ENCODE data around the gene FAM20A. TPM values are rescaled to one million over a fixed set of nuclear protein-coding genes. Genes with fewer than 3 reads are reported as not detected.

Gene FAM20A
- total RNA-seq, 1 donor from 2014 or later: 0.14 TPM

GRCh38 chr17:68621065-68621464 is 19.9 kb upstream of the FAM20A start:
- FAIRE-seq (no peak), DNase-seq (ENCODE audit: low read depth) (no peak)
- no peaks in the 10 kb centered on the region for H3K36me3 Mint-ChIP-seq (ENCODE audit: low read depth, unreplicated experiment)
- no peak overlapping the region for H2AFZ ChIP-seq (ENCODE audit: low read depth, low read length)
- H3K4me3 ChIP-seq (ENCODE audit: insufficient read depth, low read depth, low read length): no peak overlapping the region
- H3K79me2 ChIP-seq (ENCODE audit: insufficient read depth, low read length): no peaks in the 10 kb centered on the region
- no peaks in the 10 kb centered on the region for H3K27me3 ChIP-seq (ENCODE audit: insufficient read depth, low read length)
- H3K4me1 ChIP-seq (ENCODE audit: insufficient read depth, low read length): no peaks in the 10 kb centered on the region
- no peak overlapping the region for H3K4me2 ChIP-seq (ENCODE audit: low read length)
- H3K9me3 Mint-ChIP-seq (ENCODE audit: unreplicated experiment): peaks cover 2% of the 10 kb centered on the region
- H3K9ac ChIP-seq (ENCODE audit: low read length): no peak overlapping the region
- H4K20me1 ChIP-seq (ENCODE audit: insufficient read depth, low read length): no peaks in the 10 kb centered on the region
- H3K27ac ChIP-seq (ENCODE audit: low read depth, low read length): no peak overlapping the region
- H3K27me3 Mint-ChIP-seq (ENCODE audit: low read depth, unreplicated experiment): peaks cover 2% of the 10 kb centered on the region
- TF ChIP-seq, protein P1, sequence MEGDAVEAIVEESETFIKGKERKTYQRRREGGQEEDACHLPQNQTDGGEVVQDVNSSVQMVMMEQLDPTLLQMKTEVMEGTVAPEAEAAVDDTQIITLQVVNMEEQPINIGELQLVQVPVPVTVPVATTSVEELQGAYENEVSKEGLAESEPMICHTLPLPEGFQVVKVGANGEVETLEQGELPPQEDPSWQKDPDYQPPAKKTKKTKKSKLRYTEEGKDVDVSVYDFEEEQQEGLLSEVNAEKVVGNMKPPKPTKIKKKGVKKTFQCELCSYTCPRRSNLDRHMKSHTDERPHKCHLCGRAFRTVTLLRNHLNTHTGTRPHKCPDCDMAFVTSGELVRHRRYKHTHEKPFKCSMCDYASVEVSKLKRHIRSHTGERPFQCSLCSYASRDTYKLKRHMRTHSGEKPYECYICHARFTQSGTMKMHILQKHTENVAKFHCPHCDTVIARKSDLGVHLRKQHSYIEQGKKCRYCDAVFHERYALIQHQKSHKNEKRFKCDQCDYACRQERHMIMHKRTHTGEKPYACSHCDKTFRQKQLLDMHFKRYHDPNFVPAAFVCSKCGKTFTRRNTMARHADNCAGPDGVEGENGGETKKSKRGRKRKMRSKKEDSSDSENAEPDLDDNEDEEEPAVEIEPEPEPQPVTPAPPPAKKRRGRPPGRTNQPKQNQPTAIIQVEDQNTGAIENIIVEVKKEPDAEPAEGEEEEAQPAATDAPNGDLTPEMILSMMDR (IDR thresholded peaks at IDR 0.05; ENCODE audit: insufficient read depth, low read depth, low read length): no peak
- TF ChIP-seq EZH2 (IDR thresholded peaks at IDR 0.05; ENCODE audit: insufficient read depth, low read length): no peak
- H3K4me1 Mint-ChIP-seq (ENCODE audit: low read depth, unreplicated experiment): no peaks in the 10 kb centered on the region
- no peaks in the 10 kb centered on the region for H3K9me3 ChIP-seq (ENCODE audit: insufficient read depth, low read depth, low read length)
- H3K27ac Mint-ChIP-seq (ENCODE audit: unreplicated experiment): no peak overlapping the region
- H3K4me3 Mint-ChIP-seq (ENCODE audit: unreplicated experiment): no peak overlapping the region
- no peaks in the 10 kb centered on the region for H3K36me3 ChIP-seq (ENCODE audit: insufficient read depth, low read length)

- Histone ChIP-seq H4K20me1 (ENCODE audit: insufficient read depth, low read length) (no peaks in the 10 kb centered on the region), H3K4me1 (ENCODE audit: insufficient read depth, low read length) (no peaks in the 10 kb centered on the region), H3K9ac (ENCODE audit: low read length) (no peak overlapping the region), H3K27me3 (ENCODE audit: insufficient read depth, low read length) (no peaks in the 10 kb centered on the region), H3K9me3 (ENCODE audit: insufficient read depth, low read depth, low read length) (no peaks in the 10 kb centered on the region), H3K4me3 (ENCODE audit: insufficient read depth, low read depth, low read length) (no peak overlapping the region), H3K27ac (ENCODE audit: low read depth, low read length) (no peak overlapping the region), H3K79me2 (ENCODE audit: insufficient read depth, low read length) (no peaks in the 10 kb centered on the region), H3K36me3 (ENCODE audit: insufficient read depth, low read length) (no peaks in the 10 kb centered on the region), H3K4me2 (ENCODE audit: low read length) (no peak overlapping the region), H2AFZ (ENCODE audit: low read depth, low read length) (no peak overlapping the region)
- no peak for DNase-seq (ENCODE audit: low read depth)
- Mint-ChIP-seq H3K4me3 (ENCODE audit: unreplicated experiment) (no peak overlapping the region), H3K27me3 (ENCODE audit: low read depth, unreplicated experiment) (peaks cover 2% of the 10 kb centered on the region), H3K9me3 (ENCODE audit: unreplicated experiment) (peaks cover 2% of the 10 kb centered on the region), H3K4me1 (ENCODE audit: low read depth, unreplicated experiment) (no peaks in the 10 kb centered on the region), H3K27ac (ENCODE audit: unreplicated experiment) (no peak overlapping the region), H3K36me3 (ENCODE audit: low read depth, unreplicated experiment) (no peaks in the 10 kb centered on the region)
- peak; percentile 41 for FAIRE-seq
- TF ChIP-seq, protein P1 (IDR thresholded peaks at IDR 0.05; ENCODE audit: insufficient read depth, low read depth, low read length): no peak
- no peak for TF ChIP-seq EZH2 (IDR thresholded peaks at IDR 0.05; ENCODE audit: insufficient read depth, low read length)
These were observed 15.2 kb upstream of the FAM20A start for GRCh38 chr17:68616334-68616733.

- H3K9me3 ChIP-seq (ENCODE audit: insufficient read depth, low read depth, low read length): no peaks in the 10 kb centered on the region
- no peaks in the 10 kb centered on the region for H3K4me1 ChIP-seq (ENCODE audit: insufficient read depth, low read length)
- no peaks in the 10 kb centered on the region for H3K36me3 ChIP-seq (ENCODE audit: insufficient read depth, low read length)
- FAIRE-seq (no peak), DNase-seq (ENCODE audit: low read depth) (no peak)
- no peaks in the 10 kb centered on the region for H3K36me3 Mint-ChIP-seq (ENCODE audit: low read depth, unreplicated experiment)
- H3K27ac ChIP-seq (ENCODE audit: low read depth, low read length): no peak overlapping the region
- H4K20me1 ChIP-seq (ENCODE audit: insufficient read depth, low read length): no peaks in the 10 kb centered on the region
- H3K79me2 ChIP-seq (ENCODE audit: insufficient read depth, low read length): no peaks in the 10 kb centered on the region
- no peak overlapping the region for H3K27ac Mint-ChIP-seq (ENCODE audit: unreplicated experiment)
- H3K4me2 ChIP-seq (ENCODE audit: low read length): no peak overlapping the region
- no peaks in the 10 kb centered on the region for H3K9me3 Mint-ChIP-seq (ENCODE audit: unreplicated experiment)
- peaks cover 2% of the 10 kb centered on the region for H3K27me3 Mint-ChIP-seq (ENCODE audit: low read depth, unreplicated experiment)
- H2AFZ ChIP-seq (ENCODE audit: low read depth, low read length): no peak overlapping the region
- H3K4me1 Mint-ChIP-seq (ENCODE audit: low read depth, unreplicated experiment): no peaks in the 10 kb centered on the region
- TF ChIP-seq, protein P1 (IDR thresholded peaks at IDR 0.05; ENCODE audit: insufficient read depth, low read depth, low read length): no peak
- TF ChIP-seq EZH2 (IDR thresholded peaks at IDR 0.05; ENCODE audit: insufficient read depth, low read length): no peak
- H3K4me3 ChIP-seq (ENCODE audit: insufficient read depth, low read depth, low read length): no peak overlapping the region
- no peak overlapping the region for H3K4me3 Mint-ChIP-seq (ENCODE audit: unreplicated experiment)
- H3K27me3 ChIP-seq (ENCODE audit: insufficient read depth, low read length): no peaks in the 10 kb centered on the region
- no peak overlapping the region for H3K9ac ChIP-seq (ENCODE audit: low read length)
These were observed 13.6 kb upstream of the FAM20A start for GRCh38 chr17:68614718-68615117.
